Prostate gland (tissue), 2 donors: ENCODE measurements around the gene DPP10. TPM values are rescaled to one million over a fixed set of nuclear protein-coding genes. Genes with fewer than 3 reads are reported as not detected.

Source experiments
- DNase-seq: peaks from one replicate; pipeline ENCODE4 v3.0.0-alpha.2; 2019; ENCODE audit warnings: low spot score
- H3K27ac ChIP-seq, 2 donors: fragments of 200-600 bp; sonication (generic); 2 replicates each; pipeline ENCODE4 v1.5.1; 2017 to 2019
- H3K27me3 ChIP-seq: fragments of 200-600 bp; sonication (generic); replicated peaks from 2 replicates; pipeline ENCODE4 v1.5.1; 2019; ENCODE audit not compliant: insufficient read depth
- H3K36me3 ChIP-seq, 2 donors: fragments of 200-600 bp; sonication (generic); 1 replicate in 1 of 2; 2 replicates in 1 of 2; pipeline versions ENCODE4 v1.5.1 to v1.8.1; 2017 to 2019
- H3K4me1 ChIP-seq: fragments of 200-600 bp; sonication (generic); replicated peaks from 2 replicates; pipeline ENCODE4 v1.5.1; 2019
- H3K4me3 ChIP-seq, 2 donors: fragments of 200-600 bp; sonication (generic); 2 replicates each; pipeline ENCODE4 v1.5.1; 2017 to 2019
- H3K9me3 ChIP-seq: fragments of 200-600 bp; sonication (generic); 2 replicates; pipeline ENCODE4 v1.5.1; 2017
- POLR2A ChIP-seq: fragments of 450-650 bp; IDR thresholded peaks from one replicate; pipeline ENCODE4 v1.6.1; 2016; ENCODE audit warnings: antibody characterized with exemption, mild to moderate bottlenecking
- POLR2AphosphoS5 ChIP-seq: sonication (generic); formaldehyde crosslinking; IDR thresholded peaks from one replicate; pipeline ENCODE4 v1.6.1; 2017; ENCODE audit warnings: antibody characterized with exemption
- WGBS: methylation state at CpG from one replicate; pipeline ENCODE4 v1.1.5; 2018; 5-methylcytosine and 5-hydroxymethylcytosine counted together
- intact Hi-C: fragments of 100-400 bp; cut with DNase I; formaldehyde crosslinking; loops from one replicate; pipeline ENCODE4 v1.14.2; 2022
- total RNA-seq, 2 donors: library from RNA; depleted of rRNA; stranded (reverse); fragments of >200 nt; gene quantifications; one replicate each; pipeline ENCODE4 v1.1.0, GENCODE V29; 2016
- TF ChIP-seq, protein P1 (sequence below), 4 experiments: fragments of 200-600 bp in 2 of 4; fragments of 450-650 bp in 2 of 4; sonication (generic) in 2 of 4; IDR thresholded peaks; 1 replicate in 3 of 4; 2 replicates in 1 of 4; pipeline ENCODE4 v1.5.1; 2016 to 2019; ENCODE audit warnings: antibody characterized with exemption in 4 of 4, mild to moderate bottlenecking in 2 of 4, moderate library complexity in 2 of 4

Gene DPP10
- total RNA-seq, 2 donors from 2014 or later, result 5.1 TPM; not detected in 1

DNA sequence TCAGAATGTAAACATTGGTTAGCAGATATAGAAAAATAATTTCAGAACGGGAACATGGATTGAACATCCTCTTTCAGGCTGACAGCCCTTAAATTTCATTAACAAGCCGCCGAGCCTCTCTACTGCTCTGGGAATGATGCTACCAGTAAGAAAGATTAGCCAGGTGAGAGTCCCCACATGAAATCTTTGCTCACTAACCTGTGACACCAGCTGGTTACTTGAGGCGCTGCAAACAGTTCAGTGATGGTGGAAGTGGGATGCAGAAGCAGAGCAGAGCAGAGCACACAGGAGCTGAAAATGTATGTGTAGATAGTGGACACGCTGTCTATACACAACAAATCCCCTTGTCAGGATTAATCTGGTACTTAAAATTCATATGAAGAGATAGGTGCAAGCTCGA, 721.1 kb downstream of the DPP10 start:
- H3K27ac ChIP-seq, result no peak overlapping the region
- H3K4me1 ChIP-seq, result no peaks in the 10 kb centered on the region
- H3K4me3 ChIP-seq, result no peak overlapping the region
- no peaks in the 10 kb centered on the region for H3K36me3 ChIP-seq
- 36% methylated on average over 6 of the region's 6 CpGs for WGBS
- peaks cover 19% of the 10 kb centered on the region for H3K27me3 ChIP-seq
- no peaks in the 10 kb centered on the region for H3K9me3 ChIP-seq
- TF ChIP-seq, protein P1, sequence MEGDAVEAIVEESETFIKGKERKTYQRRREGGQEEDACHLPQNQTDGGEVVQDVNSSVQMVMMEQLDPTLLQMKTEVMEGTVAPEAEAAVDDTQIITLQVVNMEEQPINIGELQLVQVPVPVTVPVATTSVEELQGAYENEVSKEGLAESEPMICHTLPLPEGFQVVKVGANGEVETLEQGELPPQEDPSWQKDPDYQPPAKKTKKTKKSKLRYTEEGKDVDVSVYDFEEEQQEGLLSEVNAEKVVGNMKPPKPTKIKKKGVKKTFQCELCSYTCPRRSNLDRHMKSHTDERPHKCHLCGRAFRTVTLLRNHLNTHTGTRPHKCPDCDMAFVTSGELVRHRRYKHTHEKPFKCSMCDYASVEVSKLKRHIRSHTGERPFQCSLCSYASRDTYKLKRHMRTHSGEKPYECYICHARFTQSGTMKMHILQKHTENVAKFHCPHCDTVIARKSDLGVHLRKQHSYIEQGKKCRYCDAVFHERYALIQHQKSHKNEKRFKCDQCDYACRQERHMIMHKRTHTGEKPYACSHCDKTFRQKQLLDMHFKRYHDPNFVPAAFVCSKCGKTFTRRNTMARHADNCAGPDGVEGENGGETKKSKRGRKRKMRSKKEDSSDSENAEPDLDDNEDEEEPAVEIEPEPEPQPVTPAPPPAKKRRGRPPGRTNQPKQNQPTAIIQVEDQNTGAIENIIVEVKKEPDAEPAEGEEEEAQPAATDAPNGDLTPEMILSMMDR (IDR thresholded peaks at IDR 0.05), result no peak
- no peak for TF ChIP-seq POLR2AphosphoS5
- no peak for TF ChIP-seq POLR2A
- intact Hi-C loops, result no loop called here
- no peak for DNase-seq

DNA sequence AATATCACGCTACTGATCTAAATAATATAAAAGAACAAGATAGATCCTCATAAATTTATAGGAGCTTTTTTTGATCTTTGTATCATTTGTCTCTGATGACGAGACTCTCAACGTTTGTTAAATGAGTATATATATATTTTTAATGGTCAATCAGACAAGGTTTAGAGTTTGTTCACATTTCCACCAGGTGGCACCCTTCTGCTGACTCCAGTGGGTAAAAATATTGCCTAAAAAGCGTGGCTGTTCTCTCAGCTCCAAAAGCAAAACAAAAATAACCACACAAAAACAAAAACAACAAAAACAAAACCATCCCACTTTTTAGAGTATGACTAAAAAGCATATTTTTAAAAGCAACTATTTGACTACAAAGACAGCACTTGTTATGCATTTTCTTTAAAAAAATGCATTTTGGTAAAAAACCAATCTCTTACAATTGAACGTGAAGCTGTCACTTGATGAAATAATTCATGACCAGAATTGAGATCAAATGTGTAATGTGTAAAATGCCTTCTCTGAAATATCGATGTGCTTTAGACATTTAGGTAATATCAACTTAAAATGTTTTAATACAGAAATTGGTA, 723.2 kb downstream of the DPP10 start:
- WGBS, result 41% methylated on average over 6 of the region's 6 CpGs
- no peak overlapping the region for H3K27ac ChIP-seq
- no peak for TF ChIP-seq POLR2A
- no peak for TF ChIP-seq POLR2AphosphoS5
- TF ChIP-seq, protein P1 (IDR thresholded peaks at IDR 0.05), result no peak

DNA sequence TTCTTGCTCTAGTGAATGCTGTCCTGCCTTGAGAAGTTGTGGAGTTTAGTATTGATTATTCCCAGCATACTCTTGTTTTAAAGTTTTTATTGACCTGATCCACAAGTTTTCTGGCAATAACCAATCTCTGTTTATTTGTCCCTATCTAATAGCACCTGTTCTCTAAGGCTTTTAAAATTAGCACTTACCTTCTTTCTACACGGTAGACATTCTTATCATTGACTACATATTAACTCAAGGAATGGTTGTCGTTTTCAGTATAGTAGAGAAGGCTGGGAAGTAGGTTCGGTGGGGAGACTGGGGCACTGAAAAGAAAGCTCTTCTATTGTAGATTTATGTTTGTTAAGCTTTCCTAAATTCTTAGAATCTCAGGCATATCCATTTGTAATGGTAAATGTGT, 726.0 kb downstream of the DPP10 start:
- H3K27ac ChIP-seq, result no peak overlapping the region
- no peaks in the 10 kb centered on the region for H3K9me3 ChIP-seq
- WGBS, result 52% methylated on average over 3 of the region's 3 CpGs
- TF ChIP-seq POLR2A, result no peak
- TF ChIP-seq, protein P1 (IDR thresholded peaks at IDR 0.05), result no peak
- TF ChIP-seq POLR2AphosphoS5, result no peak
- intact Hi-C loops, result no loop called here
- H3K36me3 ChIP-seq, result no peaks in the 10 kb centered on the region
- DNase-seq, result no peak
- H3K4me1 ChIP-seq, result no peaks in the 10 kb centered on the region
- peaks cover 4% of the 10 kb centered on the region for H3K27me3 ChIP-seq
- no peak overlapping the region for H3K4me3 ChIP-seq

More for the DNA sequence above, 723.2 kb downstream of the DPP10 start:
- H3K4me3 ChIP-seq, result no peak overlapping the region
- H3K36me3 ChIP-seq, result no peaks in the 10 kb centered on the region
- no peaks in the 10 kb centered on the region for H3K4me1 ChIP-seq
- intact Hi-C loops, result no loop called here
- H3K27me3 ChIP-seq, result peaks cover 19% of the 10 kb centered on the region
- DNase-seq, result no peak
- no peaks in the 10 kb centered on the region for H3K9me3 ChIP-seq

DNA sequence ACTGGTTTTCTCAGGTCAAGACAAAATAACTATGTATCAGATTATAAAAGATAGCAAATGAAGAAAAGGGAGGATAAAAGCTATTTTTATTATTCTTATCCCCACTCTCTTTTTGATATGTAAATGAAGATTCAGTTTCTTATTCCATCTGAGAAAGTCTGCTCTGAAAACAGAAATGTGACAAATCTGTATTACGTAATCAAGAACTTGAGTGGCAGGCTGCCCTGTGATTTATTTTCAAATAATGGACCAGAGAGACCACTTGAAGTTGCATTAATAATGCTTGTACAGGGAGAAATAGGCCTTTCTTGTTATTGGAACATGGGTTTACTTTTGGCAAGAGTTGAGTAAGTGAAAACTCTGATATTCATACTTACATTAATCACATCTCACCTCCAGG, 727.4 kb downstream of the DPP10 start:
- no peak for DNase-seq
- 90% methylated on average over 1 of the region's 1 CpG for WGBS
- no peak for TF ChIP-seq POLR2AphosphoS5
- TF ChIP-seq, protein P1 (IDR thresholded peaks at IDR 0.05), result no peak
- no peak for TF ChIP-seq POLR2A
- Histone ChIP-seq H3K27ac (no peak overlapping the region), H3K4me1 (no peaks in the 10 kb centered on the region), H3K9me3 (no peaks in the 10 kb centered on the region), H3K4me3 (no peak overlapping the region), H3K27me3 (no peaks in the 10 kb centered on the region), H3K36me3 (no peaks in the 10 kb centered on the region)
- intact Hi-C loops, result no loop called here

DNA sequence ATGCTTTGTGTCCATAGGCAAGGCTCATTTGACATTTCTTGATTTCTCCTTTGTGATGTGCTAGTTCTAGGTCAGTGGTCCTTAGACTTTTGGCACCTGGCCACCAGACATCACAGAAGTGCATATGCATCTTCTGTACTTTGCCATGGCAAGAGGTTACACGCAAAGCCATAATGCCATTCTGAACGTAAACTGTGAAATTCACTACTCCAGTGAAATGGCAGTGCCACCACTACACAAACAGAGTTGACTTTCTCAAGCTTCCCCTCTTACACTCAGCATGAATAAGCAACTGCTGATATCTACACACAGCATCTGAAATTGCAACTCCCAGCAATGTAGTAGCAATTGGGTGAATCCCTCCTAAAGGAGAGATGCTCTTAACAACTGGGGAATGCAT, 729.3 kb downstream of the DPP10 start:
- no peaks in the 10 kb centered on the region for H3K27me3 ChIP-seq
- TF ChIP-seq POLR2A (no peak), POLR2AphosphoS5 (no peak)
- TF ChIP-seq, protein P1 (IDR thresholded peaks at IDR 0.05), result no peak
- no peak overlapping the region for H3K27ac ChIP-seq
- DNase-seq, result no peak
- intact Hi-C loops, result no loop called here
- no peaks in the 10 kb centered on the region for H3K4me1 ChIP-seq
- H3K9me3 ChIP-seq, result no peaks in the 10 kb centered on the region
- 91% methylated on average over 2 of the region's 2 CpGs for WGBS
- H3K4me3 ChIP-seq, result no peak overlapping the region
- H3K36me3 ChIP-seq, result no peaks in the 10 kb centered on the region
